ENCODE results near the gene FREM1. TPM values are rescaled to one million over a fixed set of nuclear protein-coding genes. Genes with fewer than 3 reads are reported as not detected.

Gene FREM1
- total RNA-seq, 2 experiments from 2014 or later, result not detected

DNA sequence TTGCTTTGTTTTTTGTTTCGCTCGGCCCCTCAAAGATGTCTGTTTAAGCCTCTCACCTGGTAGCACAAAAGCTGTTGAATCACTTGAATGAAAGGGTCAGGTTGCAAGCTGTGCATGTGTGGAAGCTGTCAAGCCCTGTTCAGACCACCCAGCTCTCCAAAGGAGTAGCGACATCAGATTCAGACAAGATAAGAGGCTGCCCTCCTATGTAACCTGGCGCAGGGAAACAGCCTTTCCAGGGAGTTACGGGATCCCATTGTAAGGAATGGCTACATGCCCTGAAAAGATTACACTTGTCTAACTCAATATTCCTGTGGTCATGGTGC is 2.9 kb downstream of the FREM1 start:
- no peak overlapping the region for H3K27ac Mint-ChIP-seq

GRCh38 chr9:14906644-14907359 is 3.4 kb downstream of the FREM1 start:
- ATAC-seq (no peak), DNase-seq (no peak)
- Mint-ChIP-seq H3K27ac (no peak overlapping the region), H3K9me3 (ENCODE audit: insufficient read depth) (no peaks in the 10 kb centered on the region), H3K4me1 (ENCODE audit: low read depth) (no peaks in the 10 kb centered on the region), H3K4me3 (no peak overlapping the region), H3K36me3 (ENCODE audit: low read depth) (no peaks in the 10 kb centered on the region), H3K27me3 (ENCODE audit: low read depth) (no peaks in the 10 kb centered on the region)
- CTCF ChIA-PET, result no interaction called here
- POLR2A ChIA-PET, result no interaction called here

More for the DNA sequence above, 2.9 kb downstream of the FREM1 start:
- ATAC-seq (no peak), DNase-seq (no peak)
- CTCF ChIA-PET, result no interaction called here
- no peaks in the 10 kb centered on the region for H3K4me1 Mint-ChIP-seq (ENCODE audit: low read depth)
- no peaks in the 10 kb centered on the region for H3K36me3 Mint-ChIP-seq (ENCODE audit: low read depth)
- no peaks in the 10 kb centered on the region for H3K9me3 Mint-ChIP-seq (ENCODE audit: insufficient read depth)
- POLR2A ChIA-PET, result no interaction called here
- no peak overlapping the region for H3K4me3 Mint-ChIP-seq
- H3K27me3 Mint-ChIP-seq (ENCODE audit: low read depth), result peaks cover 3% of the 10 kb centered on the region

GRCh38 chr9:14906000-14906399 is 4.2 kb downstream of the FREM1 start:
- ATAC-seq (no peak), DNase-seq (no peak)
- Mint-ChIP-seq H3K27me3 (ENCODE audit: low read depth) (no peaks in the 10 kb centered on the region), H3K9me3 (ENCODE audit: insufficient read depth) (no peaks in the 10 kb centered on the region), H3K4me3 (no peak overlapping the region), H3K36me3 (ENCODE audit: low read depth) (no peaks in the 10 kb centered on the region), H3K4me1 (ENCODE audit: low read depth) (no peaks in the 10 kb centered on the region), H3K27ac (no peak overlapping the region)
- POLR2A ChIA-PET, result no interaction called here
- CTCF ChIA-PET, result no interaction called here

DNA sequence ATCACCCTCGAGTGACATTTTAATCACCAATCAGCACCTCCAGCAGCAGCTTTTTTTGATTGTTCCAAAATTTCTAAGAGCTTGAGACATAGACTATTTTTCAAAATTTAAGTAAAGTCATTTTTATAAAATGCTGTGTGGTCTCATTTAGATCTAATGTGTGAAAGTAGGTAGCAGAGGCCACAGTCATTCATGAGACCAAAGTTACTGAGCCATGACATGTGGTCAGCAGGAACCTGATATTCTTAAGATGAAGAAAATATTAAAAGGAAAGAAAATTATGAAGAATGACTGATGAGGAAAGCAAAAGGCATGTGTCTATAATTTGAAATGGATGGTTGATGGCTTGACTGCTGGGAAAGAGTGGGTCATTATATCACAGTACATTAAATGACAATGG is 7.2 kb downstream of the FREM1 start:
- Mint-ChIP-seq H3K27me3 (ENCODE audit: low read depth) (no peaks in the 10 kb centered on the region), H3K36me3 (ENCODE audit: low read depth) (no peaks in the 10 kb centered on the region), H3K9me3 (ENCODE audit: insufficient read depth) (no peaks in the 10 kb centered on the region), H3K27ac (no peak overlapping the region), H3K4me3 (no peak overlapping the region), H3K4me1 (ENCODE audit: low read depth) (no peaks in the 10 kb centered on the region)
- ChIA-PET CTCF (no interaction called here), POLR2A (no interaction called here)
- DNase-seq, result no peak
- ATAC-seq, result no peak

DNA sequence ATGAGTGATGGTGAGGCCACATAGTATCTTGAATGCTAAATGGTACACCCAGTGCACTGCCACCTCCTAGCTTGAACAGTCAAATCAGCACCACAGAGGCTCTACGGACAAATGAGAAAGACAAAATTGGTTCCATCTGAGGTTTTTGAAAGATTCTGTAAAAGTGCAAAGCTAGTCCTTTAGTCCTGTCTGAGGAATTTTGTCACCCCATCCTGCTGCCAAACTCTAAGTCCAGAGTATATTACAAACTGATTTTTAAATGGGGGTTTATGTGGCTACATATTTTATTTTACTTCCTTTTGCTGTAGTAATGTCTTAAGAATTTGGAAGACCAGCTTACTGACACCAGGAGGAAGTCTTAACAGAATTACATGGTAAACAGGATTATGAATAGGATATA is 7.7 kb downstream of the FREM1 start:
- no peak overlapping the region for H3K27ac Mint-ChIP-seq
- H3K9me3 Mint-ChIP-seq (ENCODE audit: insufficient read depth), result no peaks in the 10 kb centered on the region
- H3K4me3 Mint-ChIP-seq, result no peak overlapping the region
- ChIA-PET POLR2A (no interaction called here), CTCF (no interaction called here)
- H3K36me3 Mint-ChIP-seq (ENCODE audit: low read depth), result no peaks in the 10 kb centered on the region
- ATAC-seq (no peak), DNase-seq (no peak)
- H3K4me1 Mint-ChIP-seq (ENCODE audit: low read depth), result no peaks in the 10 kb centered on the region
- H3K27me3 Mint-ChIP-seq (ENCODE audit: low read depth), result no peaks in the 10 kb centered on the region

- no peak for ATAC-seq
- Mint-ChIP-seq H3K4me3 (no peak overlapping the region), H3K27me3 (ENCODE audit: low read depth) (no peaks in the 10 kb centered on the region), H3K36me3 (ENCODE audit: low read depth) (no peaks in the 10 kb centered on the region), H3K27ac (no peak overlapping the region), H3K4me1 (ENCODE audit: low read depth) (no peaks in the 10 kb centered on the region), H3K9me3 (ENCODE audit: insufficient read depth) (no peaks in the 10 kb centered on the region)
- DNase-seq, result no peak
- POLR2A ChIA-PET, result no interaction called here
- CTCF ChIA-PET, result no interaction called here
These were observed 10.4 kb downstream of the FREM1 start for GRCh38 chr9:14899815-14900193.

GRCh38 chr9:14899042-14899814 is 11.0 kb downstream of the FREM1 start:
- Mint-ChIP-seq H3K9me3 (ENCODE audit: insufficient read depth) (no peaks in the 10 kb centered on the region), H3K4me1 (ENCODE audit: low read depth) (no peaks in the 10 kb centered on the region), H3K27ac (no peak overlapping the region), H3K4me3 (no peak overlapping the region), H3K27me3 (ENCODE audit: low read depth) (no peaks in the 10 kb centered on the region), H3K36me3 (ENCODE audit: low read depth) (no peaks in the 10 kb centered on the region)
- ChIA-PET CTCF (no interaction called here), POLR2A (no interaction called here)
- DNase-seq, result no peak
- no peak for ATAC-seq

- POLR2A ChIA-PET, result no interaction called here
- no peak overlapping the region for H3K4me3 Mint-ChIP-seq
- H3K27ac Mint-ChIP-seq, result no peak overlapping the region
- CTCF ChIA-PET, result no interaction called here
- no peaks in the 10 kb centered on the region for H3K9me3 Mint-ChIP-seq (ENCODE audit: insufficient read depth)
- no peaks in the 10 kb centered on the region for H3K4me1 Mint-ChIP-seq (ENCODE audit: low read depth)
- DNase-seq (no peak), ATAC-seq (no peak)
- no peaks in the 10 kb centered on the region for H3K36me3 Mint-ChIP-seq (ENCODE audit: low read depth)
- no peaks in the 10 kb centered on the region for H3K27me3 Mint-ChIP-seq (ENCODE audit: low read depth)
These were observed 14.4 kb downstream of the FREM1 start for GRCh38 chr9:14895806-14896205.

GRCh38 chr9:14893280-14893679 is 16.9 kb downstream of the FREM1 start:
- DNase-seq (no peak), ATAC-seq (no peak)
- no peaks in the 10 kb centered on the region for H3K4me1 Mint-ChIP-seq (ENCODE audit: low read depth)
- H3K9me3 Mint-ChIP-seq (ENCODE audit: insufficient read depth), result no peaks in the 10 kb centered on the region
- no peaks in the 10 kb centered on the region for H3K36me3 Mint-ChIP-seq (ENCODE audit: low read depth)
- ChIA-PET POLR2A (no interaction called here), CTCF (no interaction called here)
- no peak overlapping the region for H3K4me3 Mint-ChIP-seq
- no peaks in the 10 kb centered on the region for H3K27me3 Mint-ChIP-seq (ENCODE audit: low read depth)
- no peak overlapping the region for H3K27ac Mint-ChIP-seq

DNA sequence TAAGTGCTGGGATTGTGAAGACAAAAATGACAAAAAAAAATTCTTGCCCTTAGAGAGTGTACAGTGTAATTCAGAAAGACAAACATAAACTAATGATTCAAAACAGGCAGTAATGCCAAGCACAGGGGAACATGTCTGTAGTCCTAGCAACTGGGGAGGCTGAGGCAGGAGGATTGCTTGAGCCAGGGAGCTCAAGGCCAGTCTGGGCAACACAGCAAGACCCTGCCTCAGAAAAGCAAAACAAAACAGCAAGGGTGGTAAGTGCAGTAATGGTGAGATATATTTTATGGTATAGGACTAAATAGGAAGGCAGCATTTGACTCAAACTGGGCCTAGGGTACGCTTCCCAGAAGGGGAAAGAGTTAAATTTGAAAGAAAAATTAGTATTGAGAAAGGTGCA is 18.9 kb downstream of the FREM1 start:
- H3K36me3 Mint-ChIP-seq (ENCODE audit: low read depth), result no peaks in the 10 kb centered on the region
- H3K4me1 Mint-ChIP-seq (ENCODE audit: low read depth), result no peaks in the 10 kb centered on the region
- CTCF ChIA-PET, result no interaction called here
- DNase-seq (no peak), ATAC-seq (no peak)
- no peaks in the 10 kb centered on the region for H3K9me3 Mint-ChIP-seq (ENCODE audit: insufficient read depth)
- POLR2A ChIA-PET, result no interaction called here
- no peaks in the 10 kb centered on the region for H3K27me3 Mint-ChIP-seq (ENCODE audit: low read depth)
- no peak overlapping the region for H3K4me3 Mint-ChIP-seq
- no peak overlapping the region for H3K27ac Mint-ChIP-seq

DNA sequence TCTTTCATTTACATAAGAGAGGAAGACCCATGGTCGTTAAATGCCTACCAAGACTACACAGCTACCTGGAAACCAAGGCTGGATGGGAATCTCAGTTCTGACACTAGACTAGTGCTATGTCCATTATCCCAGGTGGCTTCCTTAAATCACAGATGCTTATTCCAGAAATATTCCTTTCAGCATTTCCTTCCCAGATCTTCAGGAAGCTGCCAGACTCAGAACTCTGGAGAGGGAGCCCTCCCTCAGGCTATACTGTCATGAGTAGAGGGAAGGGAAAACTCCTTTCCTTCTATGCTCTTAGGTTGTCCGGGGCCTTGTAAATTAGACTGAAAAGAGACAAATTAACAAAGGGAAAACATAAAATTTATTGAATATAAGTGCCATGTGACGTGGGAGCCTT is 20.8 kb downstream of the FREM1 start:
- Mint-ChIP-seq H3K27ac (no peak overlapping the region), H3K27me3 (ENCODE audit: low read depth) (no peaks in the 10 kb centered on the region)
- CTCF ChIA-PET, result no interaction called here

DNA sequence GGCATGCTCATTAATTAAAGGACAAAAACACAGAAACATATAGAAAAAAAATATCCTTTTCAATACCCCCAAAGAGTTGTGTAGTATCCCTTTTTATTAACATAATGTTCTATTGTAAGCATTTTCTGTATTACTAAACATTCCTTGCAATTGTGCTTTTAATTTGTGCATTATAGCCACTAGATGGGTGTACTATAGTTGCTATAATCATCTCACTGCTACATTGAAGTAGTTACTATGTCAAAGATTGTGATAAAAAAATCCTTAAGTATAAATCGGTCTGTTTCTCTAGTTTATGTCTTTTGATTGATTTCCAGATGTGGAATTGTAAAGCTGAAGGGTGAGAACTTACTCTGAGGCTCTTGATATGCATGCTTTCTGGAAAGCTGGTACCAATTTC is 21.4 kb downstream of the FREM1 start:
- Mint-ChIP-seq H3K4me1 (ENCODE audit: low read depth) (no peaks in the 10 kb centered on the region), H3K36me3 (ENCODE audit: low read depth) (no peaks in the 10 kb centered on the region), H3K4me3 (no peak overlapping the region), H3K9me3 (ENCODE audit: insufficient read depth) (no peaks in the 10 kb centered on the region), H3K27ac (no peak overlapping the region), H3K27me3 (ENCODE audit: low read depth) (no peaks in the 10 kb centered on the region)
- POLR2A ChIA-PET, result no interaction called here
- no peak for ATAC-seq
- CTCF ChIA-PET, result no interaction called here
- DNase-seq, result no peak

More for the DNA sequence above, 20.8 kb downstream of the FREM1 start:
- Mint-ChIP-seq H3K36me3 (ENCODE audit: low read depth) (no peaks in the 10 kb centered on the region), H3K4me1 (ENCODE audit: low read depth) (no peaks in the 10 kb centered on the region), H3K4me3 (no peak overlapping the region), H3K9me3 (ENCODE audit: insufficient read depth) (no peaks in the 10 kb centered on the region)
- DNase-seq, result no peak
- no peak for ATAC-seq
- POLR2A ChIA-PET, result no interaction called here

- ATAC-seq, result no peak
- no peak for DNase-seq
- Mint-ChIP-seq H3K27me3 (ENCODE audit: low read depth) (no peaks in the 10 kb centered on the region), H3K9me3 (ENCODE audit: insufficient read depth) (no peaks in the 10 kb centered on the region), H3K4me1 (ENCODE audit: low read depth) (no peaks in the 10 kb centered on the region), H3K27ac (no peak overlapping the region), H3K4me3 (no peak overlapping the region), H3K36me3 (ENCODE audit: low read depth) (no peaks in the 10 kb centered on the region)
- CTCF ChIA-PET, result no interaction called here
- POLR2A ChIA-PET, result no interaction called here
These were observed 22.0 kb downstream of the FREM1 start for GRCh38 chr9:14888272-14888671.

All from activated CD8-positive, alpha-beta T cell treated with anti-CD3 and anti-CD28 coated beads, Interleukin-2, amount 10 ng/mL, durations not matched to agents 7 days and 5 days (primary cell).